Kidney epithelial cell (primary cell): Measurements from ENCODE around the gene C4B. TPM values are rescaled to one million over a fixed set of nuclear protein-coding genes. Genes with fewer than 3 reads are reported as not detected.
"Not testable (repeated sequence)": the region's sequence is repeated elsewhere in the genome, so short reads cannot be mapped to it uniquely, and the experiment has no call there.

Experiments used
- DNase-seq: peaks from one replicate; pipeline ENCODE4 v3.0.0-alpha.2; 2010; ENCODE audit warnings: low read depth
- H3K27me3 ChIP-seq: 2 replicates; pipeline ENCODE4 v1.6.0; 2011; ENCODE audit warnings: low read length; ENCODE audit not compliant: control insufficient read depth, insufficient read depth
- H3K36me3 ChIP-seq: 2 replicates; pipeline ENCODE4 v1.5.1; 2011; ENCODE audit warnings: low read length; ENCODE audit not compliant: control insufficient read depth, insufficient read depth
- H3K4me3 ChIP-seq: 2 replicates; pipeline ENCODE4 v1.5.1; 2011; ENCODE audit warnings: low read depth, mild to moderate bottlenecking, control low read depth, low read length
- total RNA-seq: library from RNA; depleted of rRNA; stranded (reverse); fragments of >200 nt; gene quantifications from 2 replicates; pipeline ENCODE4 v1.2.3, GENCODE V29; 2015
- TF ChIP-seq, protein P1 (sequence below): IDR thresholded peaks from 2 replicates; pipeline ENCODE4 v1.5.1; 2011; ENCODE audit warnings: mild to moderate bottlenecking, moderate library complexity, low read length, control low read depth, inconsistent platforms; ENCODE audit not compliant: insufficient read depth, poor library complexity, severe bottlenecking

The C4B gene
- total RNA-seq, 1 donor from 2014 or later, result 2.3 TPM

- peaks cover 2% of the 10 kb centered on the region for H3K36me3 ChIP-seq
- DNase-seq, result peak; percentile 89
- TF ChIP-seq, protein P1, sequence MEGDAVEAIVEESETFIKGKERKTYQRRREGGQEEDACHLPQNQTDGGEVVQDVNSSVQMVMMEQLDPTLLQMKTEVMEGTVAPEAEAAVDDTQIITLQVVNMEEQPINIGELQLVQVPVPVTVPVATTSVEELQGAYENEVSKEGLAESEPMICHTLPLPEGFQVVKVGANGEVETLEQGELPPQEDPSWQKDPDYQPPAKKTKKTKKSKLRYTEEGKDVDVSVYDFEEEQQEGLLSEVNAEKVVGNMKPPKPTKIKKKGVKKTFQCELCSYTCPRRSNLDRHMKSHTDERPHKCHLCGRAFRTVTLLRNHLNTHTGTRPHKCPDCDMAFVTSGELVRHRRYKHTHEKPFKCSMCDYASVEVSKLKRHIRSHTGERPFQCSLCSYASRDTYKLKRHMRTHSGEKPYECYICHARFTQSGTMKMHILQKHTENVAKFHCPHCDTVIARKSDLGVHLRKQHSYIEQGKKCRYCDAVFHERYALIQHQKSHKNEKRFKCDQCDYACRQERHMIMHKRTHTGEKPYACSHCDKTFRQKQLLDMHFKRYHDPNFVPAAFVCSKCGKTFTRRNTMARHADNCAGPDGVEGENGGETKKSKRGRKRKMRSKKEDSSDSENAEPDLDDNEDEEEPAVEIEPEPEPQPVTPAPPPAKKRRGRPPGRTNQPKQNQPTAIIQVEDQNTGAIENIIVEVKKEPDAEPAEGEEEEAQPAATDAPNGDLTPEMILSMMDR, result no peak
- no peaks in the 10 kb centered on the region for H3K27me3 ChIP-seq
- peak within 1 kb of the TSS; percentile 89 for H3K4me3 ChIP-seq
Measured at GRCh38 chr6:31971993-31972708, 42.4 kb upstream of the C4B start, which contains the start of gene DXO. Gene DXO, minus strand, starts transcription at chr6:31972138. Its CDS starts 463 bp downstream, at chr6:31971675.

DNA sequence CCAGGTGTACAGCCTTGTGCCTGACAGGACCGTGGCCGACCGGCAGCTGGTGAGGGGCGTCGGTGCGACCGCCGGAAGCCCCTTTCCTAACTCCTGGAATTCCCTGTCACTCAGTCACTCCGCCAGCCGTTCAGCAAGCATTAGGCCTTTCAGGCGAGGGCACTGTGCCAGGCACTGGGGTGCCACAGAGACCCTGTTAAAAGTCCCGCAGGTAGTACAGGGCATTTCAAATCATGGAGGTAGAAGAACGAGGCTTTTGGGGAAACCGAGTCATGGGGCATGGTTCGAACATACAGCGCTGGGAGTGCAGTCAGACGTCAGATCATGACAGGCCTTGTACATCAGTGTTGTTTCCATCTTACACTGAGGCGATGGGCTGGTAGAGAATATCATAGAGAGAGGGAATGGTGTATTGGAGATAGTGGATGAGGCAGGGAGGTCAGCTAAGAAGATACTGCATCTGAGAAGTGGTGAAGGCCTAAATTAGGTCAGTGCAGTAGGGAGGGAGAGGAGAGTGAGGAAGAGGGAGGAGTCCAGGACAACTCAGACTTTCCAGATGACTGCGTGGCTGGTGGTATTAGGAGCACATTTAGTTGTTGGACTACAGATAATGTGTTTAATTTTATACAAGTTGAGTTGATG lies 41.8 kb upstream of the C4B start:
- no peak for DNase-seq
- H3K4me3 ChIP-seq, result peak overlapping the region; percentile 89
- TF ChIP-seq, protein P1, result no peak
- H3K36me3 ChIP-seq, result peaks cover 2% of the 10 kb centered on the region
- no peaks in the 10 kb centered on the region for H3K27me3 ChIP-seq

- H3K27me3 ChIP-seq, H3K36me3 ChIP-seq, DNase-seq, H3K4me3 ChIP-seq: not testable (repeated sequence)
Measured at GRCh38 chr6:31976065-31976464, 38.5 kb upstream of the C4B start.

DNA sequence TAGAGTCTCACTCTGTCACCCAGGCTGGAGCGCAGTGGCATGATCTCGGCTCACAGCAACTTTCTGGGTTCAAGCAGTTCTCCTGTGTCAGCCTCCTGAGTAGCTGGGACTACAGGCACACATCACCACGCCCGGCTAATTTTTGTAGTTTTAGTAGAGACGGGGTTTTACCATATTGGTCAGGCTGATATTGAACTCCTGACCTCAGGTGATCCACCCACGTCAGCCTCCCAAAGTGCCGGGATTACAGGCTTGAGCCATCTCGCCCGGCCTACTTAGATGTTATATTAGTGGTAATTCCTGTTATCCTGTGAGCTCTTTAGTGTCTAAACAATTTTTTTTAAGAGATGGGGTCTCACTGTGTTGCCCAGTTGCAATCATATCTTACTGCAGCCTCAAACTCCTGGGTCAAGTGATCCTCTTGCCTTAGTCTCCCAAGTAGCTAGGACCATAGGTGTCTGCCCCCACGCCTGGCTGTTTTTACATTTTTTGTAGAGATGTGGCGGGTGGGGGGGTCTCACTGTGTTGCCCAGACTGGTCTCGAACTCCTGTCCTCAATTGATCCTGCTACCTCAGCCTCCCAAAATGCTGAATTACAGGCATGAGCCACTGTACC lies 36.7 kb upstream of the C4B start:
- TF ChIP-seq, protein P1, result no peak
- no peak for DNase-seq

DNA sequence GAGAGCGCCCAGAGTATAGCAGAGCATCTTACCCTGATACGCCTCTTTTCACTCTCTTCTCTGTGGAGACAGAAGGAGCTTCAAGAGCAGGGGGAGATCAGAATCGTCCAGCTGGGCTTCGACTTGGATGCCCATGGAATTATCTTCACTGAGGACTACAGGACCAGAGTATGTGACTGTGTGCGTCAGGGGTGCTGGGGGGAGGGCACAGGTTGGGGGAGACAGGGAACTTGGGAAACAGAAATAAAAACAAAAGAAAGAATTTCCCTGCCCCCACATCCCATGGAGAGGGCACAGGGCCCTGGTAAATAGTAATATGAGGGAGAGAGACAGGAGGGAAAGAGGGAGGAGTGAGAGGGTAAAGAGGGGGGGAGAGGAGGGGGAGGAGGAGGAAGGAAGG lies 35.8 kb upstream of the C4B start:
- DNase-seq, result no peak
- TF ChIP-seq, protein P1, result no peak

More for the DNA sequence above, 36.7 kb upstream of the C4B start:
- Histone ChIP-seq H3K36me3 (no peaks in the 10 kb centered on the region), H3K4me3 (no peak overlapping the region), H3K27me3 (no peaks in the 10 kb centered on the region)

DNA sequence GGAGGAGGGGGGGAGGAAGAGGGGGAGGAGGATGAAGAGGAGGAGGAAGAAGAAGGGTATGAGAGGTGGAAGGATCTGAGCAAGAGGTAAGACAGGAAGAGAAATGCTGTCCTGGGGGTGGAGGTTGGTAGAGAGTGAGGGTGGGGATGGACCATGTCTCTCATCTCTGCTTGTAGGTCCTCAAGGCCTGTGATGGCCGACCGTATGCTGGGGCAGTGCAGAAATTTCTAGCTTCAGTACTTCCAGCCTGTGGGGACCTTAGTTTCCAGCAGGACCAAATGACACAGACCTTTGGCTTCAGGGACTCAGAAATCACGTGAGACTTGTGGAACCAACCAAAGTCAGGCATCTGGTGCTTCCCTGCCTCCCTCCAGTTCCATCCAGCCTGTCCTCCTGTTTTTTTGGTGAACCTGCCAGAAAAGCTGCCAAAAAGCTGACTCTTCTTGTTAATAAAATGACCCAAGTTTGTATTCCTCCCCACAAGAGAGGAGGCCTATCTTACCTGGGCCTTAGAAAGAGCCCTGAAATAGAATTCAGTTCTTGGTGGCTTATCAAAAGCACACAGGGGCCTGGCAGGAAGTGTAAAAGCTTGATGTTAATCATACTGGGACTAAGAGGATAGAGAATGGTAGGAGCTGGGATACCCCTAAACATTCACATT lies 35.2 kb upstream of the C4B start:
- Histone ChIP-seq H3K36me3 (no peaks in the 10 kb centered on the region), H3K4me3 (no peak overlapping the region), H3K27me3 (no peaks in the 10 kb centered on the region)
- TF ChIP-seq, protein P1, result no peak
- DNase-seq, result no peak

More for the DNA sequence above, 35.8 kb upstream of the C4B start:
- H3K27me3 ChIP-seq, result no peaks in the 10 kb centered on the region
- H3K4me3 ChIP-seq, result no peak overlapping the region
- H3K36me3 ChIP-seq, result no peaks in the 10 kb centered on the region

- H3K4me3 ChIP-seq, H3K36me3 ChIP-seq, H3K27me3 ChIP-seq, DNase-seq: not testable (repeated sequence)
Measured at GRCh38 chr6:31980195-31980876, 34.3 kb upstream of the C4B start.

GRCh38 chr6:31980998-31981397 lies 33.6 kb upstream of the C4B start:
- H3K4me3 ChIP-seq, H3K36me3 ChIP-seq, DNase-seq, H3K27me3 ChIP-seq: not testable (repeated sequence)

DNA sequence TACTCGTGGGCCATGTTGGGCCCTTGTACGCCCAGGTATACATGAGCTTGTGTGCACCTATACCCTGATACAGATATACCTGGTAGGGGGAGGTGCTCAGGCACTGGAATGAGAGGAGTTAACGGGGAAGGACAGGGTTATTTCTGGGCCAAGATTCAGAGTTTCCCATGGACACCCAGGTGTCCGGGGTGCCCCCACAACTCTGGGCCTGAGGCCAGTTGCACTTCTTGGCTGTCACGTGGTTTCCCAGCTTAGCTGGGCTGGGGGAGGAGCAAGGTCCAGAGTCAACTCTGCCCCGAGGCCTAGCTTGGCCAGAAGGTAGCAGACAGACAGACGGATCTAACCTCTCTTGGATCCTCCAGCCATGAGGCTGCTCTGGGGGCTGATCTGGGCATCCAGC lies 32.9 kb upstream of the C4B start, which contains the start of gene C4A:
C4A (plus strand) TSS at position 314 of the 400 bp plus-strand sequence; CDS start at position 365, 51 bp downstream.
- not testable (repeated sequence) for H3K27me3 ChIP-seq, H3K4me3 ChIP-seq, DNase-seq, H3K36me3 ChIP-seq
